HG03575 (cell line): Measurements from ENCODE around the gene NUDT15.
"Not testable (repeated sequence)": the region's sequence is repeated elsewhere in the genome, so short reads cannot be mapped to it uniquely, and the experiment has no call there.

Experiments used
- ATAC-seq: cut with Tn5 transposase; IDR thresholded peaks from one replicate; pipeline ENCODE4 v1.9.1; 2021; ENCODE audit not compliant: unreplicated experiment, insufficient number of reproducible peaks, low FRiP score; ENCODE audit errors: extremely low read depth

Gene NUDT15

GRCh38 chr13:48038761-48039160 lies 1.2 kb downstream of the NUDT15 start:
- ATAC-seq: no peak

- no peak for ATAC-seq
Observed at GRCh38 chr13:48040049-48040448, 2.5 kb downstream of the NUDT15 start.

GRCh38 chr13:48040896-48041295 lies 3.4 kb downstream of the NUDT15 start:
- ATAC-seq: no peak

GRCh38 chr13:48042894-48043293 lies 5.4 kb downstream of the NUDT15 start:
- ATAC-seq: no peak

- ATAC-seq: no peak
Observed at GRCh38 chr13:48043789-48044503, 6.4 kb downstream of the NUDT15 start.

GRCh38 chr13:48050550-48050949 lies 13.0 kb downstream of the NUDT15 start:
- ATAC-seq: no peak

GRCh38 chr13:48054601-48055000 lies 17.1 kb downstream of the NUDT15 start:
- no peak for ATAC-seq

- no peak for ATAC-seq
Observed at GRCh38 chr13:48055712-48056111, 18.2 kb downstream of the NUDT15 start.

- ATAC-seq: not testable (repeated sequence)
Observed at GRCh38 chr13:48058536-48058935, 21.0 kb downstream of the NUDT15 start.

- not testable (repeated sequence) for ATAC-seq
Observed at GRCh38 chr13:48059951-48060350, 22.4 kb downstream of the NUDT15 start.

- no peak for ATAC-seq
Observed at GRCh38 chr13:48066310-48066989, 28.9 kb downstream of the NUDT15 start.

- ATAC-seq: no peak
Observed at GRCh38 chr13:48068036-48068435, 30.5 kb downstream of the NUDT15 start.

GRCh38 chr13:48068952-48069351 lies 31.4 kb downstream of the NUDT15 start:
- no peak for ATAC-seq

GRCh38 chr13:48069573-48069972 lies 32.0 kb downstream of the NUDT15 start:
- ATAC-seq: no peak

GRCh38 chr13:48070942-48071341 lies 33.4 kb downstream of the NUDT15 start:
- ATAC-seq: no peak

GRCh38 chr13:48072304-48072703 lies 34.8 kb downstream of the NUDT15 start:
- ATAC-seq: no peak

- no peak for ATAC-seq
Observed at GRCh38 chr13:48072787-48073186, 35.3 kb downstream of the NUDT15 start.

GRCh38 chr13:48074006-48074405 lies 36.5 kb downstream of the NUDT15 start:
- ATAC-seq: no peak

- peak; percentile 83 for ATAC-seq
Observed at GRCh38 chr13:48078251-48078656, 40.7 kb downstream of the NUDT15 start.

- ATAC-seq: no peak
Observed at GRCh38 chr13:48081739-48082138, 44.2 kb downstream of the NUDT15 start.

- no peak for ATAC-seq
Observed at GRCh38 chr13:48086272-48086671, 48.7 kb downstream of the NUDT15 start.
